ENCODE data around the gene COX7B.

The COX7B gene

GRCh38 chrX:77945910-77946545 lies 46.8 kb downstream of the COX7B start:
- DNase-seq (ENCODE audit: low read depth) = no peak

GRCh38 chrX:77946571-77946970 lies 47.3 kb downstream of the COX7B start:
- no peak for DNase-seq (ENCODE audit: low read depth)

- DNase-seq (ENCODE audit: low read depth) = no peak
Observed at GRCh38 chrX:77949840-77950239, 50.6 kb downstream of the COX7B start.

- no peak for DNase-seq (ENCODE audit: low read depth)
Observed at GRCh38 chrX:77952173-77952572, 52.9 kb downstream of the COX7B start.

GRCh38 chrX:77953302-77953701 lies 54.0 kb downstream of the COX7B start:
- no peak for DNase-seq (ENCODE audit: low read depth)

GRCh38 chrX:77953708-77954107 lies 54.4 kb downstream of the COX7B start:
- no peak for DNase-seq (ENCODE audit: low read depth)

All from activated T-cell treated with anti-CD3 and anti-CD28 coated beads for 24 hours (primary cell).